HepG2 (cell line): Measurements from ENCODE around the gene TOP2B. TPM values are rescaled to one million over a fixed set of nuclear protein-coding genes. Genes with fewer than 3 reads are reported as not detected.

Experiments
- ARNT2 ChIP-seq: sonication (generic); formaldehyde crosslinking; IDR thresholded peaks from 2 replicates; pipeline ENCODE4 v1.8.0; 2022; ENCODE audit warnings: mild to moderate bottlenecking, low read depth, missing genetic modification reagents, moderate library complexity
- BCL6 ChIP-seq: IDR thresholded peaks from 2 replicates; pipeline ENCODE4 v1.6.1; 2016; ENCODE audit warnings: missing genetic modification reagents, missing compliant biosample characterization
- BCLAF1 ChIP-seq: fragments of 450-650 bp; IDR thresholded peaks from 2 replicates; pipeline ENCODE4 v1.6.1; 2017; ENCODE audit warnings: mild to moderate bottlenecking
- DRAP1 ChIP-seq: IDR thresholded peaks from 2 replicates; pipeline ENCODE4 v1.6.1; 2016; ENCODE audit warnings: missing genetic modification reagents, missing compliant biosample characterization
- E2F1 ChIP-seq: sonication (generic); formaldehyde crosslinking; IDR thresholded peaks from 2 replicates; pipeline ENCODE4 v1.5.0; 2020; ENCODE audit warnings: missing genetic modification reagents
- ETV6 ChIP-seq: sonication (generic); formaldehyde crosslinking; conservative IDR thresholded peaks from 2 replicates; pipeline ENCODE4 v1.4.0; 2020; ENCODE audit warnings: missing genetic modification reagents
- FOXA3 ChIP-seq: IDR thresholded peaks from 2 replicates; pipeline ENCODE4 v1.6.1; 2016; ENCODE audit warnings: missing genetic modification reagents, missing compliant biosample characterization
- GTF3A ChIP-seq: sonication (generic); formaldehyde crosslinking; conservative IDR thresholded peaks from 2 replicates; pipeline ENCODE4 v1.4.0; 2020; ENCODE audit warnings: mild to moderate bottlenecking, missing genetic modification reagents
- HMG20A ChIP-seq: IDR thresholded peaks from 2 replicates; pipeline ENCODE4 v1.6.1; 2016; ENCODE audit warnings: borderline replicate concordance
- IRF2 ChIP-seq: IDR thresholded peaks from 2 replicates; pipeline ENCODE4 v1.6.1; 2018; ENCODE audit warnings: missing genetic modification reagents, missing compliant biosample characterization
- LBX2 ChIP-seq: sonication (generic); formaldehyde crosslinking; IDR thresholded peaks from 2 replicates; pipeline ENCODE4 v1.5.0; 2020; ENCODE audit warnings: missing genetic modification reagents, mild to moderate bottlenecking, borderline replicate concordance
- NCOR1 ChIP-seq: fragments of 200-600 bp; sonication (generic); IDR thresholded peaks from 2 replicates; pipeline ENCODE4 v1.7.0; 2017; ENCODE audit warnings: antibody characterized with exemption, low read length, borderline replicate concordance
- NFATC3 ChIP-seq: sonication (generic); formaldehyde crosslinking; IDR thresholded peaks from 2 replicates; pipeline ENCODE4 v1.5.1; 2020; ENCODE audit warnings: mild to moderate bottlenecking, missing genetic modification reagents
- PAWR ChIP-seq: sonication (generic); formaldehyde crosslinking; IDR thresholded peaks from 2 replicates; pipeline ENCODE4 v1.4.0; 2020; ENCODE audit warnings: missing genetic modification reagents, mild to moderate bottlenecking, borderline replicate concordance
- PLRG1 ChIP-seq: fragments of 450-650 bp; conservative IDR thresholded peaks from 2 replicates; pipeline ENCODE4 v1.6.1; 2016
- RXRA ChIP-seq: sonication (generic); formaldehyde crosslinking; IDR thresholded peaks from 2 replicates; pipeline ENCODE4 v1.5.1; 2020; ENCODE audit warnings: missing genetic modification reagents
- RXRB ChIP-seq: IDR thresholded peaks from 2 replicates; pipeline ENCODE4 v1.6.1; 2016; ENCODE audit warnings: borderline replicate concordance, missing genetic modification reagents, missing compliant biosample characterization
- TMF1 ChIP-seq: sonication (generic); formaldehyde crosslinking; IDR thresholded peaks from 2 replicates; pipeline ENCODE4 v1.8.1; 2022; ENCODE audit warnings: low read depth, missing genetic modification reagents
- ZFP36L2 ChIP-seq: sonication (generic); formaldehyde crosslinking; IDR thresholded peaks from 2 replicates; pipeline ENCODE4 v1.4.0; 2020; ENCODE audit warnings: missing genetic modification reagents
- ZMYM4 ChIP-seq: sonication (generic); formaldehyde crosslinking; IDR thresholded peaks from 2 replicates; pipeline ENCODE4 v1.8.1; 2023; ENCODE audit warnings: mild to moderate bottlenecking, missing genetic modification reagents
- ZNF3 ChIP-seq: IDR thresholded peaks from 2 replicates; pipeline ENCODE4 v1.7.0; 2017; ENCODE audit warnings: inconsistent platforms
- ZNF616 ChIP-seq: sonication (generic); formaldehyde crosslinking; IDR thresholded peaks from 2 replicates; pipeline ENCODE4 v1.5.0; 2020; ENCODE audit warnings: low read depth, mild to moderate bottlenecking, missing genetic modification reagents
- ZNF704 ChIP-seq: sonication (generic); formaldehyde crosslinking; IDR thresholded peaks from 2 replicates; pipeline ENCODE4 v1.8.1; 2023; ENCODE audit warnings: mild to moderate bottlenecking, inconsistent platforms, moderate library complexity, missing genetic modification reagents, borderline replicate concordance
- ZNF724P ChIP-seq: sonication (generic); formaldehyde crosslinking; IDR thresholded peaks from 2 replicates; pipeline ENCODE4 v1.8.0; 2022; ENCODE audit warnings: missing genetic modification reagents, borderline replicate concordance
- ZNF761 ChIP-seq: sonication (generic); formaldehyde crosslinking; conservative IDR thresholded peaks from 2 replicates; pipeline ENCODE4 v1.4.0; 2020; ENCODE audit warnings: mild to moderate bottlenecking, missing genetic modification reagents
- ZNF850 ChIP-seq: sonication (generic); formaldehyde crosslinking; conservative IDR thresholded peaks from 2 replicates; pipeline ENCODE4 v1.9.0; 2021; ENCODE audit warnings: mild to moderate bottlenecking, missing genetic modification reagents
- ZNF891 ChIP-seq: sonication (generic); formaldehyde crosslinking; IDR thresholded peaks from 2 replicates; pipeline ENCODE4 v1.5.0; 2020; ENCODE audit warnings: mild to moderate bottlenecking, missing genetic modification reagents
- polyA plus RNA-seq, 8 experiments: library from polyadenylated mRNA; depleted of rRNA in 3 of 8; stranded (reverse) in 7 of 8; unstranded in 1 of 8; fragments of >200 nt; fragmentation: Illumina TruSeq in 4 of 8; extraction: Trizol in 4 of 8; gene quantifications; 2 replicates each; pipeline versions ENCODE4 v1.2.1 to v1.2.3, GENCODE V29; 2011 to 2016; ENCODE audit warnings: low read depth in 4 of 8, missing spikeins in 1 of 8, mixed read lengths in 1 of 8; ENCODE audit not compliant: insufficient read depth in 1 of 8
- total RNA-seq, 5 experiments: library from RNA; depleted of rRNA; stranded (reverse); fragments of >200 nt; fragmentation: Illumina TruSeq; extraction: Trizol; gene quantifications; 2 replicates each; pipeline ENCODE4 v1.2.3, GENCODE V29; 2016; ENCODE audit warnings: low read depth in 1 of 5

TOP2B gene
- total and polyA plus RNA-seq, 2 of the 13 experiments (the other 11 are each of a cell fraction or from before 2014, with no cell fraction given), result 27.6 to 88.1 TPM

GRCh38 chr3:25663347-25663868, 1.3 kb downstream of the TOP2B start (continued):
- TF ChIP-seq PLRG1 (no peak), ZNF724P (CRISPR knock-in tag) (no peak), ZFP36L2 (CRISPR knock-in tag) (no peak), FOXA3 (CRISPR knock-in tag) (no peak), IRF2 (CRISPR knock-in tag) (peak; percentile 32; the same call in 1 of the 2 replicates), E2F1 (CRISPR knock-in tag) (0 out of 2 replicates have a peak, but pooled peaks have one; percentile 12), ETV6 (CRISPR knock-in tag) (no peak), DRAP1 (no peak), NFATC3 (CRISPR knock-in tag) (no peak), RXRA (peak; percentile 75; the same call in 1 of the 2 replicates), TMF1 (no peak), NCOR1 (0 out of 2 replicates have a peak, but pooled peaks have one; percentile 16), ZNF761 (no peak), ARNT2 (CRISPR knock-in tag) (no peak), ZNF3 (CRISPR knock-in tag) (no peak), PAWR (CRISPR knock-in tag) (no peak), BCL6 (peak; percentile 70), ZMYM4 (CRISPR knock-in tag) (no peak), HMG20A (no peak), LBX2 (CRISPR knock-in tag) (no peak), ZNF891 (CRISPR knock-in tag) (no peak), ZNF850 (no peak), ZNF704 (CRISPR knock-in tag) (no peak), ZNF616 (CRISPR knock-in tag) (no peak), GTF3A (no peak), BCLAF1 (no peak), RXRB (CRISPR knock-in tag) (peak; percentile 64; the same call in 1 of the 2 replicates)
